RPMI8226 (cell line): ENCODE results near the gene PJVK.
"Not testable (repeated sequence)": the region's sequence is repeated elsewhere in the genome, so short reads cannot be mapped to it uniquely, and the experiment has no call there.

Experiments used
- DNase-seq: peaks from one replicate; pipeline ENCODE4 v3.0.0-alpha.2; 2015

PJVK gene, protein sequence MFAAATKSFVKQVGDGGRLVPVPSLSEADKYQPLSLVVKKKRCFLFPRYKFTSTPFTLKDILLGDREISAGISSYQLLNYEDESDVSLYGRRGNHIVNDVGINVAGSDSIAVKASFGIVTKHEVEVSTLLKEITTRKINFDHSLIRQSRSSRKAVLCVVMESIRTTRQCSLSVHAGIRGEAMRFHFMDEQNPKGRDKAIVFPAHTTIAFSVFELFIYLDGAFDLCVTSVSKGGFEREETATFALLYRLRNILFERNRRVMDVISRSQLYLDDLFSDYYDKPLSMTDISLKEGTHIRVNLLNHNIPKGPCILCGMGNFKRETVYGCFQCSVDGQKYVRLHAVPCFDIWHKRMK

DNA sequence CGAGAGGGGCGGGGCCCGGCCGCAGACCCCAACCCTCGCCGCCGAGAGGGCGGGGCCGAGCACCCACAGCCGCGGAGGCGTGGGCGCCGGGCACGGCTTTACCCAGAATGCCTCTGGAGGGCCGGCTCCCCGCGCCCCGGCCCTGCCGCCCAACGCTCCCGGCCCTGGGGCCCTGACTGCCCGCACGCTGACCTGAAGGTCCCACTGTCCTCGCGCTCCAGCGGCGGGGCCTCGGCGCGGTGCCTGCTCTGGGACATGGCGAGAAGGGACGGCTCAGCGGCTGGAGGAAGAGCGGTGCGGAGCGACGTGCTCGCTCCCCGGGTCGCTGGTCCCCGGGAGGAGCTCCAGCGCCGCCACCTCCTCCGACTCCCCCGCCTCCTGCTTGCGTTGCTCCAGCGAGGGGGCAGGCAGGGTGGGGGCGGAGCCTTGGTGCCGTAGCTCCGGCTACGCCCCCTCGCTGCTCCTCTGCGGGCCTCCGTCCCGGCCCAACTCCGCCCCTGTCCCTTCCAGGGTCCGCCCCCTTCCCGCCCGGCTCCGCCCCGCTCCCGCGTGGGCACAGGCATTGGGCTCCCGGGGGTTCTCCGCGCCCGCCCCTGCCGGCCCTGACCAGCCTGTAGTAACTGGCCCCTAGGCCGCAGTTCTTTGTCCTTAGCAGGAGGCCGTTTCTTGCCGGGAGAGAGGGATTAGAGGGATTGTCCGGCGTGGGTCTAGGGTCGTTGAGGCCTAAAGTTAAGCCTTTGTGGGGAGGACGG lies at the start of gene PJVK, which contains the start of gene PRKRA:
Gene PJVK, plus strand, starts transcription at position 605 of the 752 bp plus-strand sequence. CDS start 2,032 bp downstream, outside the sequence.
Gene PRKRA, minus strand, starts transcription at position 402 of the 752 bp plus-strand sequence. Its CDS starts 145 bp downstream, at position 257.
- peak; percentile 97 for DNase-seq

DNA sequence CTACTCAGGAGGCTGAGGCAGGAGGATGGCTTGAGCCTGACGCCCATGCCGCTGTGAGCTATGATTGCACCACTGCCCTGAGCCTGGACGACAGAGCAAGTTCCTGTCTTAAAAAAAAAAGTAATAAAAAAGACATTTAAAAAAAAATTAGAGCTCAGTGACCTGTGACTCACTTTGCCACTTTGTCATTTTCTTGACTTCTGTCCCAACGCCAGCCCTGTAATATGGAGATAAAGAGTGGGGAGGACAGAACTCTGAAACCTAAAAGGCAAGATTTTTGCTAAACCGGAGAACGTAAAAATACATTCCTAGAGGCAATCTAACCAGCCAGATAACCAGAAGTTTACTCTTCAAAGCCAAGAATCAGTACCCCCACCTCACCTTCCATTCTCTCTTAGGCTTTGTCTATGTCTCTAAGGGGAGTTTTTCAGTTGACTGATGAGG lies 49.2 kb upstream of the PJVK start:
- no peak for DNase-seq

DNA sequence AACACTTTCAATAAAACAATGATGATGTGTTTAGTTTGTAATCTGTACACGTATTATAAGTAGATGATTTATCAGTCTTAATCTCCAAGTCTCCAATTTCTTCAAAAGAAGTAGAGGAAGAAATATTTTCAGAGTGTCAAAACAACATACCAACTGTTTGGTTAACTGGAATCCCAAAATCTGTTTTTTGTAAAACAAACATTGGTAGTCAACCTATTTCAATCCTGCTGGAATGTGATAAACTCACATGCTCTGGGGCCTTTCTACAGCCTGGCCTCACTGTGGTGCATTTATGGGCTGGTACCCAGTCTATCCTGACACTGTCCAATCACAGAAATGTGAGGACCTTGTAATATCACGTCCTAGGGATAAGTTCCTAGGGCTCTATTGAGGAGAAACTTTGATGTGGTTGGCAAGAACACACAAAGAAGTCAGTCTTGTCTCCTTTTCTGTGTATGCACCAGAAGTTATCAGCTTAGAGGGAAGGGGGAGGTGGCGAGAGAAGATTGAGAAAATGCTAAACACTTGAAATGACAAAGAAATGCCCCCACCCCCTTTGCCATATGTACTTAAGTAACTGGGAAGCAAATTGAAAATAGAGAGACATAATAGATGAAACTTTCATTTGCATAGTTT lies 47.4 kb upstream of the PJVK start:
- DNase-seq = peak; percentile 38

DNA sequence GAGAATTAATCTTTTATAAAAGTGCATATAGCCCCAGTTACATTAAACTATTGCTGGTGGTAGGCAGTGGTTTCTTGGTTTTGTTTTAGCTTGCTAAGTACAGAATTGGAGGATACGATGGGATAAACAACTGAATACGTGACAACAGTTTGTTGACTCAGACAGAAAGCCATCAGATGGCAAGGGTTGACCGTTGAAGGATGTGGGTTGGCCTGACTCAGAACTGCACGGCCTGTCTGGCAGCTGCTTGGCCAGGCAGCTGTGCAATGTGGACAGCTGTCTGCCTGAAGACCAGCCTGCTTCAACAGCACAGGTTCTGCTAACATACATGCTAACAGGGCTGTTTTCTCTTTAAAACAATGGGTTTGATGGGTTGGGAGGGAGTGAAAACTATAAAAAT lies 46.8 kb upstream of the PJVK start:
- DNase-seq = peak; percentile 90

DNA sequence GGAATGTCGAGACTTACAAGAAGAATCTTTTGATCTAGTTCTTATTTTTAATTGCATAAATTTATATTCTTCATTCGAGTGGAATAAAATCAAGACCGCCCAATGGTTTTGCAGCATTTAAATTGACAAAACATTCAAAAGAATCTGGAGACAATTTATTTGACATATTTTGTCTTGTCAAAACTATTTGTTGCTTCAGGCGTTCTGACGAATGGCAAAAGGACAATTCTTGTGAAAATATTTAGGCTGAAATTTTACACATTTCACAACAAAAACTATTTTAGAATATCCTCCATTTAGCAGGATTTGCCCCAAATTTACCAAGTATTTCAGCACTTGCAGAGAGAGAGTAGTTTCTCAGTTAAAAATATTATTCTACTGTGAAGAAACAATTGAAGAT lies 41.9 kb upstream of the PJVK start:
- no peak for DNase-seq

DNA sequence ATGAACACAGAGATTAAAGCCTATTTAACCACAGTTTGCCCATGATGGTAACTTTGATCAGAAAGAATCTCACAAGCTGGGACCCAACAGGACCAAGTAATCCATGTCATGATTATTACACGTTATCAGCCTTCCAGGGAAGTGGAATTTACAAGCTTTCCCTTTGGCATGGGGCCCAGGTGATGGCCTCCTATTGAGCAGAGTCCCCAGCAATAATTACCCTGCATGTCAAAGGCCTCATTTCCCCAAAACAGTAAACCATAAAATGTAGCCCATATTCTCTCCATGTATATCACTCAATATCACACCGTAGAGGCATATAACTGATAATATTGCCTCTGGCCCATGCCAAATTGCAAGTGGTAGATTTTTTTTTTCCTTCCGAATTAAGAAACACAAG lies 39.1 kb upstream of the PJVK start:
- no peak for DNase-seq

DNA sequence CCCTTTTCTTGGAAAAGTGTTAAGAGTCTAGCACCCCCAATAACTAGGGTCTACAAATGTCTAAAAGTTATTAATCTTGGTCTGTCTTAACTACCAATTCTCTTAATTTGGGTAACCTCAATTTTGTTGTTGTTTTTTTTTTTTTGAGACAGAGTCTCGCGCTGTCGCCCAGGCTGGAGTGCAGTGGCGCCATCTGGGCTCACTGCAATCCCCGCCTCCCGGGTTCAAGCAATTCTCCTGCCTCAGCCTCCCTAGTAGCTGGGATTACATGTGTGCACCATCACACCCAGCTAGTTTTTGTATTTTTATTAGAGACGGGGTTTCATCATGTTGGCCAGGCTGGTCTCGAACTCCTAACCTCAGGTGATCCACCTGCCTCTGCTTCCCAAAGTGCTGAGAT lies 38.7 kb upstream of the PJVK start:
- DNase-seq = not testable (repeated sequence)

DNA sequence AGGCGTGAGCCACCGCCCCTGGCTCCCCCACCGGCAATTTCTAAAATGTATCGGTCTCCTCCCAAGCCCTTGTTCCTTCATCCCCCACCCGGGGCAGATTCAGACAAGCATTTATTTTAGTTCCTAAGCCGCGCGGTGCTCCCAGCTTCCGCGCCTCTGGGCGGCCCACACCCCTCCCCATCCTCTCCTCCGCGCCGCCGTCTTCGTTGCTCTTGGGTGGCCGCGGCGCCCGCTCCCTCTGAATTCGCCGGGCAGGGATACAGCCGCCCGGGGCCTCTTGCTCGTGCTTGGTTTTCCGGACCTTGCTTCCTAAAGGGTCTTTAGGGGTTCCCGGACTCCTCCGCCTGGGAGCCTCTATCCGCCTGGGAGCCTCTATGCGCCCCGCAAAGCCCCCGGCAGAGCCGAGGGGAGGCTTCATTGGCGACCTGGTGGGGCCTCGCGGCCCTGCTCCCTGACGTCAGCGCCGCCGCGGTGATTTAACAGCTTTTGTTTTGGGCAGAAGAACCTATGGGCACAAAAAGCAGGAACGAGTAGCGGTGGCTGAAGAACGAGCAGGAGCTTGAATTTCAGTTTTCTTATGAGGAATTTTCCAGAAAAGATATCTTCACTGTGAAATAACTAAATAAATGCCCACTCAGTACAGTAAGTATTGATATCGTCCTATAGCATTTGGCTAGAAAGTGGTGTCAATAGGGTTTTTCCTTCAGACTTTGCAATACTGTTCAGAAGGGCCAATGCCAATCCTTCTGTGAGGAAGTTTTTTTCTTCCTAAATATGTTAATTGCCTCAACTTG lies 37.5 kb upstream of the PJVK start:
- DNase-seq = peak; percentile 86

DNA sequence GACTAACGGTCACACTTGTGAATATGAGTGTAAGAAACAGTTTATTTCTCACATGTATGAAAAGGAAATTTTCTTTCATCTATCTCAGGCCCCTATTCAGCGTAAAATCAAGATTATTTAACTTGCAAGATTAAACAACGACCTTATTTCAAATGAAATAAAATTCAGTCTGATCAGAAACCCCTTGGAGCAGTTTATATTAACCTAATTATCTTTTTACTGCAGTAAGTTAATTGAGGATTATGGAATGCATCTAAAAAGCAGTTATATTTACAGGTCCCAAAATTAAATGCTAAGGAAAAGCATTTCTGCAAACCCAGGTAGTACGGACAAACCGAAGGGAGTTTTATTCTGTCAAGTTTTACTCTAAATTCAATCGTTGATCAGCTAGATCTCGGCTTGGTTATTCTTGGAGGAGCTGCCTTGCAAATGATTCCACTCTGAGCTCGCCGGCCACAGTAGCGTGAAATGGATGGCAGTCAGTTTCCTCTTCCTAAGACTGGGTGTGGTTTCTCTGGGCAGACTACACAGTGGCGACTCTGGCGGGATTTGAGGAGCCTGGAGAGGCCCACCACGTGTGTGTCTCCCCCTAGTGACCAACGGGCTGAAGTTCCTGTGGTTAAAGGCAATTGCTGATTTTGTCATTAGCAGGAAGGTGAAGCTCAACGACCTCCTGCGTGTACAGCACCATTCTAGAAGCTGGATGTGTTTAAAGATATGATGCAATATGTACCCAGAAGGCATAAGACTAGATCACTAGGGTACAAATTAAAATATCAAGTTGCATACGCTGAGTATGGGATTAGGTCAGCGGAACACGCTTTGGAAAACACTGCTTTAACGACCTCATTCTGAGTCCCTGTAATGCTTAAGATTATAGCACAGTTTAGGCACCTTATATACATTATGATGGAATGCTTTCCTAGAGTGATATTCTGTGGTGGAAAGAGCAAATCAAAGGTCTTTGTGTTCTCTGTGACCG lies 36.6 kb upstream of the PJVK start:
- peak; percentile 95 for DNase-seq

DNA sequence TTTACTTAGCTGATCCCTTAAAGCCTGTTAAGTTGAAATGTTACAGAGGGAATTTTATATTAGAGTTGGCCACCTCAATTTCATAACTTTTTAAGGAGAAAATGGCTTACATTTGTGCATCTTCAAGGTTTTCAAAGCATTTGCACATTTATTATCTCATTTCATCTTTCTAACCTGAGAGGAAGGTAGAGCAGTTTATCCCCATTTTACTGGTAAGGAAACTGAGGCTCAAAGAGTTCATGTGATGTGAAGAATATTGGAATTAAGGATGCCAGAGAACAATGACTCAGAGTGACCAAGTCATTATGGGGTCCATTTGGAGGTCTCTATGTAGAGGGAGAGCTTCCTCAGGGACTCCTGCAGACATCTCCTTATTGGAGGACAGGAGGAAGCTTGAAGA lies 35.2 kb upstream of the PJVK start:
- DNase-seq = no peak

DNA sequence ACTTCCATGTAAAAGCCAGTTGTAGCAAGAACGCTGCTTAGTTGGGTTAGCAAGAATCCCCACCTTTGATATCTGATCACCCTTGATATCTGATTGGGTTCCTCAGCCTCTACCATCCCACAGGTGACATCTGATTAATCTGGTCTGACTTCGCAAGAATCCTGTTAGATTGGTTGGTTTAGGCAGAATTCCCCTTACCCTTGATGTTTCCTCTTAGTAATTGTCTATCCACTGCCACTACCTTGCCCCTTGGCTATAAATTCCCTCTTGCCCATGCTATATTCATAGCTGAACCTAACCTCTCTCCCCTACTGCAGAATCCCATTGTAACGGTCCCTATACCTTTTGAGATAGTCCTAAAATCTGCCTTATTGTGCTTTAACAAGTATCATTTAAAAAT lies 33.3 kb upstream of the PJVK start:
- DNase-seq = no peak

DNA sequence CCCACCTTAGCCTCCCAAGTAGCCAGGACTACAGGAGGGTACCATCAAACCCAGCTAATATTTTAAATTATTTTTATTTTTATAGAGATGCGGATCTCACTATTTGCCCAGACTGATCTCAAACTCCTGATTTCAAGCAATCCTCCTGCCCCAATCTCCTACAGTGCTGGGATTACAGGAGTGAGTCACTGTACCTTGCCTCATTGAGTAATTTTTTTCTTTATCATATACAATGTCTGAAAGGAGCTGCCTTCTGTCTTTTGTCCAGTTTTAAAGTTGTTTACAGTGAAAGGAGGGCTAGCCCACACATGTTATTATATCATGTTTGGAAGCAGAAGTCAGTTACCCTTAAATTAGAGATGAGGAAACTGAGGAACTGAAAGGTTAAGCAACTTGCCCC lies 32.8 kb upstream of the PJVK start:
- DNase-seq = no peak

DNA sequence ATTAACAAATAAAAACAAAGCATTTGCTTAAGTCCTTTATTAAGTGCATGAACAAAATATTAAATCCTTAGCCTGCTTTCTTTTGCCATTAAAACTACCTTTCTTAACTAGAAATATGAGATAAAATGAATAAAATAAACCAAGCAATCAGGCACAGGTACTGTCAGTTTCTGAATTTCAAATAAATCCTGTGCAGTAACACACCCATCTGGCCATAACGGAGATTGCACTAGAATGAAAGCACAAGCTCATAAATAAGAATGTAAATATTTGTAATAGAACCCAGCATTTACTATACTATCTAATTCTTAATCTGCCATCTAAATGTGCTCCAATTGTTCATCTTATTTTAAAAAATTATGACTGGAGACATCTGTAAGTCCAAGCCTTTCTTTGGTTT lies 32.1 kb upstream of the PJVK start:
- peak; percentile 37 for DNase-seq

DNA sequence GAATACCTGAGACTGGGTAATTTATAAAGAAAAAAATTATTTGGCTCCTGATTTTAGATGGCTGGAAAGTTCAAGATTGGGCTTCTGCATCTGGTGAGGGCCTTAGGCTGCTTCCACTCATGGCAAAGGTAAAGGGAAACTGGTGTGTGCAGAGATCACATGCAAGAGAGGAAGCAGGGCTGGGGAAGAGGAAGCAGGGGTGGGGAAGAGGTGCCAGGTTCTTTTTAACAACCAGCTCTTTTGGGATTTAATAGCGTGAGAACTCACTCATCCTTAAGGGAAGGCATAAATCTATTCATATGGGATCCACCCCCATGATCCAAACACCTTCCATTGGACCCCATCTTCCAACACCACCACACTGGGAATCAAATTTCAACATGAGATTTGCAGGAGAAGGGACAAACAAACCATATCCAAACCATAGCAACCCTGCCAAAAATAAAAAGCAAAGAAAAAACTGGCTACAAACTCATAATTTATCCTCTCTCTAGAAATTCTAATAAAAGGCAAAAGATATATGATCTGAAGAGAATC lies 30.6 kb upstream of the PJVK start:
- no peak for DNase-seq

DNA sequence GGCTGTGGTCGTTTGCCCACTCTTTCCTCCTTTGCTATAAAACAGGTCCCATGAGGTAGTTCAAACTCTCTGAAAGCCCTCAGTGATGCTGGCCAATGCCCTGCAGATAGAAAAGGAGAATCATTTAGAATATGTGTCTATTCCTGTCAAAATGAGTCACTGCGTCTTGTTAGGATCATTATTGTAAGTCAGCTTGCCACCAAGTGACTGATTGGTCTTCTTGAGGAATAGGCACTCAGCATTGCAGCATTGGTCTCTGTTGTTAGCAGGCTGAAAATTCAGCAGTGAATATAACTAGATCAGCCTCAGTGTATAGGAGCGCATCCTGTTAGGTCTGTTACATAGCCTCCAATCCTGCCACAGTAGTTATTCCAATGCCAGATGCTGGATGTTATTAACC lies 29.1 kb upstream of the PJVK start:
- no peak for DNase-seq

DNA sequence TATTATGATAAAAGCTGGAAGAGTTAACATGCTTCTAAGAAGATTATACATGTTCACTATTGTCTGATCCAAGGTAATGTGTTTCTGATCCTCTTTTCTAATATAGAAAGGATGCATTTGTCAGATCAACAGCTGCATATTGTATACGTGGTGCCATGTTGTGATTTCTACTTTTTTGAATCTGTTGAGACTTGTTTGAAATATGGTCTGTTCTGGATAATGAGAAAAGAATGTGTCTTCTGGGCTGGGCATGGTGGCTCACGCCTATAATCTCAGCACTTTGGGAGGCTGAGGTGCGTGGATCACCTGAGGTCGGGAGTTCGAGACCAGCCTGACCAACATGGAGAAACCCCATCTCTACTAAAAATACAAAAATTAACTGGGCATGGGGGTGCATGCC lies 27.4 kb upstream of the PJVK start:
- not testable (repeated sequence) for DNase-seq

DNA sequence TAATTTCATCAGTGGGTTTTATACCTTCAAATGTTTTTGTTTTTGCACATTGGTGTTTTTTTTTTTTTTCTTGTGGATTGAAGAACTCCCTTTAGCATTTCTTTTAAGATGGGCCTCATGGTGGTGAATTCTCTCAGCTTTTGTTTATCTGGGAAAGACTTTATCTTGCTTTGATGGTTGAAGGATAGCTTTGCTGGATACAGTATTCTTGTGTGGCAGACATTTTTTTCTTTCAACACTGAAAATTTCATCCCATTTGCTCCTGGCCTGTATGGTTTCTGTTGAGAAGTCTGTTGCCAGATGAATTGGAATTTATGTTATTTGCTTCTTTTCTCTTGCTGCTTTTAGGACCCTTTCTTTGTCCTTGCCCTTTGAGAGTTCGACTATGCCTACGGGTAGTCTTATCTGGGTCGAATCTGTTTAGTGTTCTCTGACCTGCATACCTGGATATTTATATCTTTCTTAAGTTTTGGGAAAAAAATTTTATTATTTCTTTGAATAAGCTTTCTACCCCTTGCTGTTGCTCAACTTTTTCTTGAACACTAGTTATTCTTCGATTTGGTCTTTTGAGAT lies 25.8 kb upstream of the PJVK start:
- DNase-seq = no peak

DNA sequence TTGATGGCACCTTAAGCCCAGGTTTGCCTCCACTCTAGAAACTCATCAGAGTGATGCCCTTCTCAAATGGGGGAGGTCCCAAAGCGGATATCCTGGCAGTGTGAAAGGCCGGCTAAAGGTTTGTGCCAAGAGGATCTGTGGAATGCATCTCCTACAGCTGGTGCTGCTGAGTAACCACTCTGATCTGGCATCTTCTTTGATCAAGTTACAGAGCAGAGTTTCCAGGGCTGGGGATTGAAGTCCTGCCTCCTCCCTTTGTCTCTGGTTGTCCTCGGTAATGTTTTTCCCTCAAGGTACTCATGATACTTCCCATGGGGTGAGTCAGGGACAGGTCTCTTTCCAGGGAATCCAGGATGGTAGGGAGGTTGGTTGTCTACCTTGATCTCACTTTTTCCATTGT lies 24.8 kb upstream of the PJVK start:
- no peak for DNase-seq

DNA sequence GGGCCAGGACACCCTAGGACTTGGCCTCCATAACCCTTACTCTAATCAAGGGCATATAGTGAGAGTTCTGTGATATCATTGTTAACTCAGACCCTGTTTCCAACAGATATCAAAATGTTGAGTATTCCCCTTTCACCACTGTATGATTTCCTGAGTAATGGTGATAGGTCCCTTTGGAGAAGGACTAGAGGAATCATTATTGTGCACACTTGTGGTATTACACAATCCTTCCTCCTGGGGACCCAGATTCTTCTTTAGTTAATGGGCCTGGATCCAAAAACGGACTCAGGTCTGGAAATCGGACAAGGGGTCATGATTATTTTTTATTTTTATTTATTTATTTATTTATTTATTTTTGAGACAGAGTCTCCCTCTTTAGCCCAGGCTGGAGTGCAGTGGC lies 23.7 kb upstream of the PJVK start:
- no peak for DNase-seq

DNA sequence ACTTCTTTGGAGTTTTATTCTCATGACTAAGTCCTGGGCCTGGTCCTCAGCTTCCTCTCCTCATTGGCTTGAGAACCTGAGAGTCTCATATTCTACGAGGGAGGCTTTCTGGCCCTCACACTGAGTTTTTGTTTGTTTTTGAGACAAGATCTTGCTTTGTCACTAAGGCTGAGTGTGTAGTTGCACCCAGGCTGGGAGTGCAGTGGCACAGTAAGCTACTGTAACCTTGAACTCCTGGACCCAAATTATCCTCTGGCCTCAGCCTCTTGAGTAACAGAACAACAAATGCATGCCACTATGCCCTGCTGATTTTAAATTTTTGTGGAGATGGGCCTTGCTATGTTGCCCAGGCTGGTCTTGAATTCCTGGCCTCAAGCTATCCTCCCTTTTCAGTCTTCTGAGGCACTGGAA lies 22.8 kb upstream of the PJVK start:
- DNase-seq = no peak

DNA sequence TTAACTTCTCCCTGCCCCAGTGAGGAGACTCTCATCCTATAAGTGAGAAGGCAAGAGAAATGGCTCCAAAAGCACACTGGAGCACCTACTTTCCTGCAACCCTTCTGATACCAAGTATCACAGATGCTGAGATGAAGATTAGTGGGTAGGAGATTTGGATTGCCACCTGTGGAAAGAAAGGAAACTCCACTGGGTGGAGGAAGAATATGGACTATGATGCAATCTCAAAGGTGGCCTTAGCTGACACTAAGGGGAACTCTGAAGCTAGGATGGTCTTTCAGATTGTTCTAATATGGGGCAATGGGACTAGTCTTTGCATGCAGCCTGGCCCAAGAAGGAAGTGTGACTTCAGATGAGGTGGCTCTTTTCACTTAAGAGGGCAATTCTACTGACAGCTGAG lies 21.8 kb upstream of the PJVK start:
- DNase-seq = no peak
